CD4-positive, alpha-beta T cell treated with Interleukin-21 for 1 hour (primary cell): ENCODE results near the gene SIGMAR1.
"Not testable (repeated sequence)": the region's sequence is repeated elsewhere in the genome, so short reads cannot be mapped to it uniquely, and the experiment has no call there.

Experiments used
- DNase-seq: peaks from one replicate; pipeline ENCODE4 v3.0.0-alpha.2; 2020

Gene SIGMAR1

DNA sequence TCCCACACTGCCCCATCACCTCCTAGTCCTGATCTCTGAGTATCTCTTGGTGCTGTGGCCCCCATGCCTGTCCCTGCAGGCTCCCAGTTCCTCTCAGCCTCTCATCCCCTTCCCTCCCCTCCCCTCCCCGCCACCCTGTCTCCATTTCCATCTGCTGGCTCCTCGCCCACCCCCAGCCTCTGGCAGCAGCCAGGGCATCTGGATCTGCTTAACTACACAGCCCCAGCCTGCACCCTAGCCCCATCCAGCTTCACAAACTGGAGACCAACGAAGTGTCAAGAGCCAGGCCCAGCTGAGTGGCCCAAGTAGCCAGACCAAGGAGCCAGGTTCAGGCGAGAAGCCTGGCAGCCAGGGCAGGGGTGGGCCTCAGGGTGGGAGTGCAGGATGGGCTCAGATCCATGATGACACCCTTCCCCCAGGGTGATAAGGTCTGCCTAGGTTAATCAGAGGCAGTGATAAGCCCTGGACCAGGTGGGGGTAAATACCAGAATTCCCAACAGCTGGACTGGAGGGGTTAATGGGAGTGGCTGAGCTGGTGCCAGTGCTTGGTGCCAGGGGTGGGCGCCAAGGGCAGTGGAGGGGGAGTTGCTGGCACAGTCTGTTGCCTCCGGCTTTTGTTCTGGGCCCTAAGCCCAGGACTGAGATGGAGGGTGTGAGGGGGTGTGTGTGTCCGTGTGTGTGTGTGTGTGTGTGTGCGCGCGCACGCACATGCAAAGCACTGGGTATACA, 16.9 kb upstream of the SIGMAR1 start:
- DNase-seq, result no peak

DNA sequence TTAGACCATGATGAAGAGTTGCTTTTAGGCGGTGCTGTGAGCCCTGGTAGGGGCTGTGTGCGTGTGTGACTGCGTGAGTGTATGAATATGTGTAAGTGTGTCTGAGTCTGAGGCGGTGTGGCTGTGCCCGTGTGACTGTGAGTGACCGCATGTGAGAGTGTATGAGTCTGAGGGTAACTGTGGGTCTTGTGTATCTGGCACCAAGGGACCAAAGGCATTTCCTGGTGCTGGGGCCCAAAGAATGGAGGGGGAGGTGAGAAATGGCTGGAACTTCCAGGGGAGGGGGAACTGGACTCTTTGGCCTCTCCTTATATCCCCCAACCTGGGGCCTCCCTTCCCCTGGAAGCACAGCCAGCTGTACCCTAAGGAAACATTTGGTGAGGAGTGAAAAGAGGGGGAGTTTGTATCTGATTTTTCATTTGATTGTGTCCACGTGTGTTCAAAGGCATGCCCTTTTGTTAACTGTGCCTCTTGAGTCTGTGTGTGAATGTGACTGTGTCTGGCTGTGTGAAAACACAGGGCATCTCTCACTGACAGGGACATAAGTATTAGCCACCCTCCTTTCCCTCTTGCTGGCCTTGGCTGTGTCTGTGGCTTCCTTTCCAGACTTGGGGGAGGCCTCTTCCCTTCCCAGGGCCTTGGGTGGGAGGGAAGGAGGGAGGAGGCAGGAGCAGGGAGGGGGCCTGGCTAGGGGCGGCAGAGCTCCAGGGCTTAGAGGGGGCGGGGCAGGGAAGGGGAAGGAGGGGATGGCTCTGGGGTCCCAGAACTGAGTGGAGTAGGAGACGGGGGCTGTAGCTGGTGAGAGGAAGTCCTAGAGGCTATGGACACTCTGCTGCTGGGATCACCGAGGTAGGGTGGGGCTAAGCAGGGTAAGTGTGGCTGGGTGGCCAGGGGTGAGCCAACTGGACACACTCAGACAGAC, 15.8 kb upstream of the SIGMAR1 start:
- no peak for DNase-seq

DNA sequence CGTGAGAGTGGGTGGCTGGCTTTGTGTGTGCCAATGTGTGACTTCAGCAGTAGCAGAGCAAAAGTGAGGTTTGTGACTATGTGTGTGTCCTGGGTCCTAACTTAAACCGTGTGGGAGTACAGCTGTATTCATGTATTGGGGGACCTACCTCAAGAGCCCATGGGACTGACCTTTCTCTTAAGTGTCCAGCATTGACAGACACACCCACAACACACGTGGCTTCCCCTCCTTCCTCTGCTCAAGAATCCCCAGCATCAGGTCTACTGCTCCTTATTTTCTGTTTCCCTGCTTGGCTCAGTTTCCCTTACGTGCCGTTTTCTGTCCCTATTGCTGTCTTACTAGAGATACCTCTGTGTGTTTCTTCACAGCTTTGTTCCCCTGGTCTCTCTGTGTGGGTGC, 15.0 kb upstream of the SIGMAR1 start:
- no peak for DNase-seq

DNA sequence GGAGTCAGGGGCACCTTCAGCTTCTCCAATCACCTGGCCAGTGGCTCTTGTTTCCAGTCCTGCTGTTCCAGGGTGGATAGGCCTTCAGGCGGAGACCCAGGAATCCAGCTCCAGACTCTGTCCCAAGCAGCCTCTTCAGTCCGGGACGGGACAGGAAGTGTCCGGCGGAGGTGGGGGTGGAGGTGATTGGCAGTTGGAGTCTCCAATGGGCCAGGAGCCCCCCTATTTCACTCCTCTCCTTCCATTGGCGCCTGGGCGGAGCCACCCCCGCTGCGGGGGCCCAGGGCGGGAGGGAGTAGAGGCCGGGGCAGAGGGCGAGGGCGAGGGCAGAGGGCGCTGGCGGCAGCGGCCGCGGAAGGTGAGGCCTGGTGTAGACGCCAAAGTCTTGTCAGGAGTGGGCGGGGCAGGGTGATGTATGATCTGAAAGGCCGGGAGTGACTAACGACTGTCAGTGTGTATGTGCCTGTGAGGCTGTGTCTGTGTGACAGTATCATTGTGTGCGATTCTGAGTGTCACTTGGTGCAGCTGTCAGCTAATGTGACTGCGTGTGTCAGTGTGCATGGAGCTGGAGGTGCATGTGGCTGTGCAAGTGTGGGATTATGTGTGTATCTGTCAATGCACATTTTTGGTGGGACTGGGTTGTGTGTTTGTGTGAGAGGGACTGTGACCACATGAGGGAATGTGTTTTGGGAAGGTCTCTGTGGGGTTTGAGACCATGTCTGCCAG, 14.5 kb upstream of the SIGMAR1 start, which contains the start of gene IL11RA:
Gene IL11RA (plus strand): TSS at position 310 of the 726 bp plus-strand sequence. CDS start 3,033 bp downstream, outside the sequence.
- peak; percentile 30 for DNase-seq

DNA sequence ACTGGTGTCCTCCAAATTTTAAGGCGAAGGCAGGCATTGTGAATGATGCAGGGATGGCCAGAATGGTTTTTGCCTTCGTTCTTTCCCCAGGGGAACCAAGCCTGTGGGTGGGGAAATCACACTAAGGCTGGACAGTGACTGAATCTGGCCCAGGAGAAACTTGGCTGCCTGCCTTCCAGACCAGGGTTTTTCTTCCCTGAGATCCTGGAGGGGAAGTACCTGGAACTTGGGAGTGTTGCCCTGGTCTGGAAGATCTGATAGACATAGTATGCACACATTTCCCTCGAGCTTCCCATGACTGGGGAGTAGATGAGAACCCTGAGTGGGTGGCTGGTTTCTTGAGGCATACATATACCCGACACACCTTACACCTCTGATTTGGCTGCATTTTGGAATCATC, 13.7 kb upstream of the SIGMAR1 start:
- DNase-seq, result no peak

DNA sequence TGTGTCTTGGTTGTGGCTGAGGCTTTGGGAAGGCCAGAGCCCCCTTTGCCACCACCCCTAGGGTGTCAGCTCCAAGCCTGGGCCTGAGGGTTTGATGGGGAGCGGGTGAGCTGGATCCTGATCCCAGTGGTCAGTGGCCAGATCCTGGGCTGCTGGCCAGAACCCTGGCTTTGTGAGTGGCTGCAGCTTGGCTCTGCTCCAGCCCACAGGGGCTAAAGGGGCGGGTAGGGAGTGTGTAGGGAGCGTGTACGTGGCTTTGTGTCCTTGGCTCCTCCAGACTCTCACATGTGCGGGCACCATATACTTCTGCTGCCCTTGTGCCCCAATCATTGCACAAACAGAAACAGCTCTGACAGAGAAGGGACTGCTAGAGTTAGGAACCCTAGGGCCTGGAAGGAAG, 13.2 kb upstream of the SIGMAR1 start:
- DNase-seq, result no peak

DNA sequence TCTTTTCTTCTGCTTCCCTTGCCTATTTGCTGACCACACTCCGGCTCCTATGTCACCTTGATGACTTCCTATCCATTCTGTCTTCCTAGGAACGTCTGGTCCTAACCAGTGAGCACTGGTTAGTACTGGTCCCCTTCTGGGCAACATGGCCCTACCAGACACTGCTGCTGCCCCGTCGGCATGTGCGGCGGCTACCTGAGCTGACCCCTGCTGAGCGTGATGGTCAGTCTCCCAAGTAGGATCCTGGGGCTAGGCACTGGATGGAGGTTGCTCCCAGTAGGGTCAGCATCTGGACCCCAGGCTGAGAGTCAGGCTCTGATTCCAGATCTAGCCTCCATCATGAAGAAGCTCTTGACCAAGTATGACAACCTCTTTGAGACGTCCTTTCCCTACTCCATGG, 11.1 kb upstream of the SIGMAR1 start:
- DNase-seq, result no peak

DNA sequence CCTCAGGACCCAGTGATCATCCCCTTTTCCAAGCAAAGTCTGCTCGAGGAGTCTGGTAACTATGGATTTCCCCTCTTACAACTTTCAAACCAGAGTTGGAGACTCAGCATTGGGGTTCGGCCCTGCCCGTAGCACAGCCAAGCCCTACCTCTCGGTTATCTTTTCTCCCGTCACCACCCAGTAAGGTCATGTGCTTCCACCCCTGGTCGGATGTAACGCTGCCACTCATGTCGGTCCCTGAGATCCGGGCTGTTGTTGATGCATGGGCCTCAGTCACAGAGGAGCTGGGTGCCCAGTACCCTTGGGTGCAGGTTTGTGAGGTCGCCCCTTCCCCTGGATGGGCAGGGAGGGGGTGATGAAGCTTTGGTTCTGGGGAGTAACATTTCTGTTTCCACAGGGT, 10.1 kb upstream of the SIGMAR1 start:
- no peak for DNase-seq

DNA sequence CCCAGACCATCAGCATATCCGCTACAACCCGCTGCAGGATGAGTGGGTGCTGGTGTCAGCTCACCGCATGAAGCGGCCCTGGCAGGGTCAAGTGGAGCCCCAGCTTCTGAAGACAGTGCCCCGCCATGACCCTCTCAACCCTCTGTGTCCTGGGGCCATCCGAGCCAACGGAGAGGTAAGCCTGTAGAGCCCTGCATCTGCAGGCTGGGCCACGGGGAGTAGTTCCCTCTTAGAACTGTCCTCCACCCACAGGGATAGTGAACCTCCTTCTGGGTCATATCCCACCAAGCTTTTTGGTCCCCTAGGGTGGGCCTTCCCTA, 9.5 kb upstream of the SIGMAR1 start:
- no peak for DNase-seq

DNA sequence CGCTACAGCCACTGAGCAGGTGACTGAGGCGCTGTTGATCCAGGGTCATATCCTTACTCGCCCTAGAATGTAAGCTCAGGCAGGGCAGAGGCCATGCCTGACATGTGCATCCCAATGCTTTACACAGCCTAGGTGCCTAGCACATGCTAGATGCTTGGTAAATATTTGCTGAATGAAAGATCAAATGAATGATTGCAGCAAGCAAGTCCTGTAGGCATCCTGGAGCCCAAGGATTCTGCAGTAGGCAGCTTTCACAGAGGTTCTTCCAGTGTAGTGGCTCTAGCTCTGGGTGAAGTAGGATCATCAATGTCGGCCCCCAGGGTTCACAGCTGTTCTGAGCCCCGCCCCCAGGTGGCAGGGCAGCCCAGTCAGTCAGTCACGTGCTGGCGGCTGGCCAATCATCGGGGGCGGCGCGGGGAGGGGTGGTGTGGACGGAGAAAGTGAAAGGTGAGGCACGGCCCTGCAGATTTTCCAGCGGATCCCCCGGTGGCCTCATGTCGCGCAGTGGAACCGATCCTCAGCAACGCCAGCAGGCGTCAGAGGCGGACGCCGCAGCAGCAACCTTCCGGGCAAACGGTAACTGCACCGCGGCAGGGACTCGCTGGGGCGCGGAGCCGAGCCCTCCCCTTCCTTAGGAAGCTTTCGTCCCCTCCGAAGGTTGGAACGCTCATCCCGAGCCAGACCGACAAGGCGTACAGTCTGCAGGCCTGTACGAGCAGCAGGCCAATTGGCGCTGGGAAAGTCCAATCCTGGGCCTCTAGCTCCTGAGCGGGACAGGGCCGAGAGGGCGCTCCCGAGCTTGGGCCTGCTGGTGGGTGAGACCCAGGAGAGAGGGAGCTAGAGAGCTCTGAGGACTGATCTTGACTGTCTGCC, 8.9 kb upstream of the SIGMAR1 start, which contains the start of gene GALT:
Gene GALT (plus strand): TSS at position 465 of the 873 bp plus-strand sequence. CDS start 30 bp downstream, at position 495.
- DNase-seq, result peak; percentile 97

DNA sequence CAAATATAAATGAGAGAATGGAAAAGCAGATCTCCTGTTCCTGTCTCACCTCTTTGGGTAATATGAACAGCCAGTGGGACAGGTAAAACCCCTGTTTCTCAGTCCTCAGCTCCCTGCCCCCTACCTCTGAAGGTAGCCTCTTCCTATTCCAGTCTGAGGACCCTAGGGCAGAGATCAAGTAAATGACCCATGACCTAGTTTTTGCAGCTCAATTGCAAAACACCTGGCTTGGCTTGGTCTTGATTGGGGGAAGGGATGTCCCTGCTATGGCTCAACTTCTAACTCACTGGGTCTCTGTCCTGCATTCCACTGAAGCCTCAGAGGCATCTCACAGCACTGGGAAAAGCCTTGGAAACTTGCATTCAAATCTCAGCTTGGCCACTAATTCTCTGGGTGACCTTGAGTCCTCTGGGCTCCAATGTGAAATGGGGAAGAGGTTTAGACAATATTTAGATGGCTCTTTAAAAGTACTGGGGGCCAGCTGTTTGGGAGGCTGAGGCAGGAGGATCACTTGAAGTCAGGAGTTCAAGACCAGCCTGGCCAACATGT, 7.3 kb upstream of the SIGMAR1 start:
- no peak for DNase-seq

DNA sequence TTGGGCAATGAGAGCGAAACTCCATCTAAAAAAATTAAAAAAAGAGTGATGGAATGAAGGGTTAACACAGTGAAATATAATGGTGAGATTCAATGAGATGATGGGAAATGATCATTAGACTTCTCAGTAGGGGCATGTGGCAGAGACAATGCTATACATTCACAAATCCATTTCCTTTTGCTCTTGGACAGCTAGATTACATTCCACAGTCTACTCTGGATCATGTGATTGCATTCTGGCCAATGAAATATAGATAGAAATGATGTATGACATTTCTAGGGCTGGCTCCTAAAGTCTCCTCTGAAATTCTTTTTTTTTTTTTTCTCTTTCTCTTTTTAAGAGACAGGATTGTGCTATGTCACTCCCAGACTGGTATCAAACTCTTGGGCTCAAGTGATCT, 5.1 kb upstream of the SIGMAR1 start:
- DNase-seq, result no peak

DNA sequence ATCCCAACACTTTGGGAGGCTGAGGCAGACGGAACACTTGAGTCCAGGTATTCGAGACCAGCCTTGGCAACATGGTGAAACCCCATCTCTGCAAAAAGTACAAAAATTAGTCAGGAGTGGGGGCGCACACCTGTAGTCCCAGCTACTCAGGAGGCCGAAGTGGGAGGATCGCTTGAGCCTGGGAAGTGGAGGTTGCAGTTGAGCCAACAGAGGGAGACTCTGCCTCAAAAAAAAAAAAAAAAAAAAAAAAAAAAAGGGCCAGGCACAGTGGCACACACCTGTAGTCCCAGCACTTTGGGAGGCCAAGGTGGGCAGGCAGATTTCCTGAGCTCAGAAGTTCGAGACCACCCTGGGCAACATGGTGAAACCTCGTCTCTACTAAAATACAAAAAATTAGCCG, 1.7 kb upstream of the SIGMAR1 start:
- not testable (repeated sequence) for DNase-seq

DNA sequence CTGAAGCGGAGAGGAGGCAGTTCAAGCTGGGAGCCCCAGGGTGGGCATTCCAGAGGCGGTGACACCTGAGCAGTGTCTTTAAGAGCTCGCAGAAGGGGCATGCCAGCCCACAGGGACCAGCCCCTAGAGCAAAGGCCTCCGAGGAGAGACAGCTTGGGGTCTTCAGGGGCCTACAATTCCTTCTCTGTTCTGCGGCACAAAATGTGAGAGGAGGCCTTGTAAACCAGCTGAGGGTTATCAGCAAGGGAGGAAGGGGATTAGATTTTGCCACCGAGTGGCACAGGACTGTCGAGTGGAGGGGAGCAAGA, 505 bp upstream of the SIGMAR1 start:
- DNase-seq, result no peak

DNA sequence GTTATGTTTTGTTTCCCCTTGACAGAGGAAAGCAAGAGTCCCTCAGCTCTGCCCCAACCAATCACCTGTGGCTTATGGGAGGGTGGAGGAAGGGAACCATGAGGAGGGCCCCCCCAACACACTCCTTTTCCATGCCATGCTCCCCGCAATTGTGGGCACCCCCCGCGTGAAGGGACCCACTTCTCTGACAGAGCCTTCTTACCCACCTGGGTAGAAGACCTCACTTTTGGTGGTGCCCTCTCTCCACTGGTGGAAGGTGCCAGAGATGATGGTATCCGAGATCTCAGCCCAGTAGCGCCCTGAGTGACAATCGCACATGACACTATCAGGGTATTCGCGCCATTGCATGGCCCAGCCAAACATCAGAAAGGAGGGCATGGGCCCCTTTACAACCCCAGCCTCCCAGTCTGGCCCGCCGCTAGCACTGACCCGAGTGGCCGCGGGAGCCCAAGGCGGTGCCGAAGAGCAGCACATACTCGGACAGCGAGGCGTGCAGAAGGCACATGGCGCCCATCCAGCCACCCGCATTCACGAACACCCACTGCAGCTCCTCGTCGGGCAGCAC, 714 bp downstream of the SIGMAR1 start:
- DNase-seq, result no peak

DNA sequence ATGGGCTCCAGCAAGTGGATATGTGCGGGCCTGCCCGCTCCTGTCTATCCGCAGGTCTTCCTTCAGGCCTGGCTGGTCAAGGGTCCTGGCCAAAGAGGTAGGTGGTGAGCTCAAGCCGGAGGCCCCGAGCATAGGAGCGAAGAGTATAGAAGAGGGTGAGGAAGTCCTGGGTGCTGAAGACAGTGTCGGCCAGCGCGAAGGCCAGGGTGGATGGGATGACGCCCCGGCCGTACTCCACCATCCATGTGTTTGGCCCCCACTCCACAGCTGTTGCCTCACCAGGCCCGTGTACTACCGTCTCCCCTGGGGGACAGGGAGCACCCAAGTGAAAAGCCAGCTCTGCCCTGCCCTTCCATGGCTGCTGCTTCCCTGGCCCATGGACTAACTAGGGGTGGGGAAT, 2.0 kb downstream of the SIGMAR1 start:
- DNase-seq, result no peak

DNA sequence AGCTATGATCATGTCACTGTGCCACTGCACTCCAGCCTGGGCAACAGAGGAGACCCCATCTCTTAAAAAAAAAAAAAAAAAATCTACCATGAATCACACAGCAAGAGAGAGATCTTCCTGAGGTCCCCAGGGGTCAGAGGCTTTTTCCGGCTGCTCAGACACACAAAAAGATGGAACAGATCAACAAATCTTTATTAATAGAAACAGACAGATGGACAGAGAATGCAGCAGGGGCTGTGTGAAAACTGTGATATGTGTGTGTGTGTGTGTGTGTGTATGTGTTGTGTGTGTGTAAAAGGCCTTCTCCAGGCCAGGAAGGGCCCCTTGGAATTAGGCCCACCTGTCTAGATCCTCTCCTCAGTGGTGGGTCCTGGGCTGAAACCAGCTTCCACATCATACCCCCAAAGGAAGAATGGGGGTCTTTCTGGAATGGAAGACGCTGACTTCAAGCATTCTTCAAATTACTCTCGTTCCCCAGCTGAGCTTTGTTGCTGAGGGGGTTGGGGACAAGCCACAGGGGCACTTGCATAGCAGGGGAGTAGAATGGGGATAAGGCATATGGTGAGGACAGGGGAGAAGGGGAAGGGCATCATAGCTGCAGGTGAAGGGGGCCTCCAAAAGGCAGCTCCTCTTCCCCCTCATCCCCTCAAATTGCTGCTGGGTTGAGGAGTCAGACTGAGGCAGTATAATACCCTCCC, 2.9 kb downstream of the SIGMAR1 start:
- DNase-seq, result no peak

DNA sequence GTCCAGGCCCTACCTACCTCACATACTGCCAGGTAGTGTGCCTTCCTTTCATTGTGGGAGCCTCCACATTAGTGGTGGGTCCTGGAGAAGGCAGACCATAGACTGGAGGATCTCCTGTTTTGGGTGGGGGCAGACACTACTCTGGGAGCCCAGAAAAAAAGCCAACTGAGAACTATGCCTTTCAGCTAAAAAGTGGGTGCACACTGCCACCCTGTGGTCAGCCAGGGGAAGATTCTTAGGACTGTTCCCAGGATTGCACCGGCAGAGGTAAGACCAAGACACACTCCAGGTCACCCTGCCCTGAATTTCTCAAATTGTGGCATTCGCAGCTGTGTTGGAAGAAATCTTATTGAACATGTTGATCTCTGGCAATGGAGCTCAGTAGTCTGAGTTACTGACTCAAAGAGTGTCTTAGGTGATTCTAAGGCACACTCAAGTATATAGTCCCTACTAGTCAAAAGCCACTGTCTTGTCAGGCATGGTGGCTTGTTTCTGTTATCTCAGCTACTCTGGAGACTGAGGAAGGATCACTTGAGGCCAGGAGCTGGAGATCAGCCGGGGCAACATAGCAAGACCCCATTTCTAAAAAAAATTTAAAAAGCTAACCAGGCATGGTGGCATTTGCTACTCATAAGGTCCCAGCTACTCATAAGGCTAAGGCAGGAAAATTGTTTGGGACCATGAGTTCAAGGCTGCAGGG, 3.6 kb downstream of the SIGMAR1 start:
- peak; percentile 81 for DNase-seq

DNA sequence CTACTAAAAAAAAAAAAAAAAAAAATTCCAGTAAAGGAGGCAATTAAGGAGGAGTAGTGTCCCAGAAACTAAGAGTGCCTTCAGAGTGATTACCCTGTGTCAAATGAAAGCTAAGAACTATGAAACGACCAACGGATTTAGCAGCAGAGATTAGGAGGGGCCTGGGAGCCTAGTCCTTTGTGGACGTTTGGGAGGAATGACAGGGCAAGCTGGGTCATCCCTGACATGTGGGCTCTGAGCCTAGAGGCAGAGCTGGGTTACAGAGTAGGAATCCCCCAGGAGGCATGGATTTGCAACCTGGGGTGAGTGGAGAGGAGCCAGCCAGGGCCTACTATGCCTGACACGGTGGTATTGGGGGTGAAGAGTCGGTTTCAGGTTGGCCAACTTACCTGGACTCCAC, 4.4 kb downstream of the SIGMAR1 start:
- DNase-seq, result no peak

DNA sequence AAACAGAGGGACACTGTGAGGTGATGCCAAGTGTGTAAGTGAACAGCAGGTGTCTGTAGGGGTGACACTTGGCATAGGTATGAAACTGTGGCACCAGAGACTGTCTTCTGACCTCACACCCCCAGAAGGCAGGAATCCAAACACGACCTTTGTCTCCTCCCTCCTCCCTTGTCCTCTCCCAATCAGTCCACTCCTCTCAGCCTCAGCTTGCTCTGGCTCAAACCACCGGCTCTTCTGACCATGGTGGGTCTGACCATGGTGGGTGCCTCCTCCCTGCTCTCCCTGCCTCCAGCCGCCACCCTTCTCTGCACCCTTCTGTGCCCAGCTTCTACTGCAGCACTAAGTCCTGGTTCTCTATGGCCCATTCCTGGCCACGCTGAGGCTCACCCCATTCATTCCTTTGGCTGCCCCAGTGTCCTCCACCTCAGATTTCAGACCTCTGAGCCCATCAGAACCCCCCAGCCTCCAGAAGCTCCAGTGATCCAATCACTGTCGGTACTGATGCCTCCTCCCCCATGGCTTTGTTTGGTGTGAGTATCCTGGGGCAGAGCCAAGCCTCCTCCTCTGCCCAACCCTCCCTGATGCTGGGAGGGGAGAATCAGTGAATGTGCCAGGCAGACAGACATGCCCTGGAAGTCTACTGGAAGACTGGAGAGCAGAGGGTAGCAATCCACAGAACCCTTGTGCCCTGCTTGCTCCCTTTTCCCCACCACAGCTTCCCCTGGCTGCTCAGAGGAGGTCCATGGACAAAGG, 7.0 kb downstream of the SIGMAR1 start:
- DNase-seq, result no peak
